Tongue (tissue), 2 donors: ENCODE data around the gene KCNJ14. TPM values are rescaled to one million over a fixed set of nuclear protein-coding genes. Genes with fewer than 3 reads are reported as not detected.
A peak's percentile ranks its signal among the peaks of the same experiment; 100 is the strongest.

Experiments used
- DNase-seq: peaks from one replicate; pipeline ENCODE4 v3.0.0-alpha.2; 2015
- total RNA-seq: library from RNA; depleted of rRNA; stranded (reverse); fragments of >200 nt; gene quantifications from one replicate; pipeline ENCODE4 v1.2.3, GENCODE V29; 2014

Gene KCNJ14
- total RNA-seq, 1 donor from 2014 or later: 0.51 TPM

GRCh38 chr19:48489608-48490216, 34.3 kb downstream of the KCNJ14 start:
- DNase-seq: peak; percentile 77

DNA sequence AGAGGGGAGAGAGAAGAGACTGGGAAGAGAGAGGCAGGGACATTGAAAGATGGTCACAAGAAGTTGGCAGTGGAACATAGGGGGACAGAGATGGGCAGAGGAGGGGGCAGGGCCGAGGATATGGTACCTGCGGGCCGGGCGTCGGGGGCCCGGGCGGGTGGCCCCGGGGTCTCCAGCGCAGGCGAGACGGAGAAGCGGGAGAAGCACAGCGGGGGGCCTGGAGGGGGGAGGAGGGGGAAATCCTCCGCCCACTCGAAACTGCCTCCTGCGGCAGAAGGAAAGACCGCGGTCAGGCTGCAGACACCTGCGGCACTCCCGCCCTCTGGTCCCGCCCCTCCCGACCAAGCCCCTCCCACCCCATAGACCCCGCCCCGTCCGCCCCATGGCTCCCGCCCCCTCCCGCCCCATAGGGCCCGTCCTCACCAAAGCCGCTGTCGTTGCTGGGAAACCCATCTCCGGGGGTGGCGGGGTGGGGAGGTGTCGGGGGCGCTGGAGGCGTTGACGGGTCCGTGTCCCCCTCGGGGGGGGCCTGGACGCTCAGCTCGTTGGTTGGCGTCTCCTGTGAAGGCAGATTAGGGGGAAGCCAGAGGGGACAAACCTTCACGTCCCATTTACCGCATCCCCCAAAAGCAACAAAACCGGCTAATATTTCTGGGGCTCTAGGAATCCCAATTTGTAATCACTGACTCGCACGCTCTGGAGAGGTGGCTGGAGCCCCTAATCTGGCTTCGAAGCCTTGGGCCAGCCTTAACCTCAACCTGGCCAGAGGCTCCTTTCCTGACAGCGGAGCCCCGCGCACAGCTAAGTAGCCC, 35.8 kb downstream of the KCNJ14 start:
- DNase-seq: no peak

DNA sequence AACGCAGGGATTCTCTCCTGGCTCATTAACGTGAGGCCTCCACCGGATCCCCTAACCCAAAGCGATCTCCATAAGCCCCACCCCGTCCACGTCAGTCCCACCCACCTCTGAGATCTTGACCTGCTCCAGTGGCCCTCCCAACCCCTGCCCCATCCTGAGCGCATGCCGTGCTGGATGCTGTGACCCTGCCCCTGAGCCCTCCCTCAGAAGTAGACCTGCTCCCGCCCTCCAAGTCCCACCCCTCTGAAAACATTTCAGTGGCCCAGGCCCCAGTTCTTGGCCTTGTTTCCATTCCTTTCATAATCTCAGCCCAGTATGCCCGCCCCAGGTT, 36.4 kb downstream of the KCNJ14 start:
- no peak for DNase-seq

DNA sequence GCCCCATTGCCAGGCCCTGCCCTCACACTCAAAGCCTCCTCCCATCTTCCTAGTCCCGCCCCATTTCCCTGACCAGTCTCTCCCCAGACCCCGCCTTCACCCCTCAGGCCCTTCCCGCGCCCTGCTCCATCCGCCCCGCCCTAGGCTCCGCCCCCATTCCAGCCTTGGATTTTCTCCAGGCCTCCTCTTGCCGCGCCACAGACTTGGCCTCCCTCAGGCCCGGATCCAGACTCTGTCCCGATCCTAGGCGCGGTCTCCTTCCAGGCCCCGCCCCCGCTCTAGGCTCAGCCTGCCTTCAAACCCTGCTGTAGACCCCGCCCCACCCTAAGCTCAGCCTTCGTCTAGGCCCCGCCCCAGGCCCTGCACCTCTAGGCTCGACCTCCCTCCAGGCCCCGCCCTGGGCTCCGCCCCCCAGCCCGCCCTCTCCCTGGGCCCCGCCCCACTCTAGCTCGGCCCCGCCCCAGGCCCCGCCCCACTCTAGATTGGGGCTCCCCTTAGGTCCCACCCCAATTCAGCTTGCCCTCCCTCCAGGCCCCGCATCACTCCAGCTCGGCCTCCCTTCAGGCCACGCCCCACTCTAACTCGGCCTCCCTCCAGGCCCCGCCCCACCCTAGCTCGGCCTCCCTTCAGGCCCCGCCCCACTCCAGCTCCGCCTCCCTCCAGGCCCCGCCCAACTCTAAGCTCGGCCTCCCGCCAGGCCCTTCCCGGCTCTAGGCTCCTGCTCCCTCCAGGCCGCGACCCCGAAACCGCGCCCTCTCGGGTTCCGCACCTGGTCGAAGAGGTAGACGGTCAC, 37.7 kb downstream of the KCNJ14 start:
- peak; percentile 87 for DNase-seq

GRCh38 chr19:48493718-48494401, 38.5 kb downstream of the KCNJ14 start:
- DNase-seq: no peak

GRCh38 chr19:48495396-48495795, 40.0 kb downstream of the KCNJ14 start:
- no peak for DNase-seq

GRCh38 chr19:48496959-48497727, 41.8 kb downstream of the KCNJ14 start:
- DNase-seq: no peak

DNA sequence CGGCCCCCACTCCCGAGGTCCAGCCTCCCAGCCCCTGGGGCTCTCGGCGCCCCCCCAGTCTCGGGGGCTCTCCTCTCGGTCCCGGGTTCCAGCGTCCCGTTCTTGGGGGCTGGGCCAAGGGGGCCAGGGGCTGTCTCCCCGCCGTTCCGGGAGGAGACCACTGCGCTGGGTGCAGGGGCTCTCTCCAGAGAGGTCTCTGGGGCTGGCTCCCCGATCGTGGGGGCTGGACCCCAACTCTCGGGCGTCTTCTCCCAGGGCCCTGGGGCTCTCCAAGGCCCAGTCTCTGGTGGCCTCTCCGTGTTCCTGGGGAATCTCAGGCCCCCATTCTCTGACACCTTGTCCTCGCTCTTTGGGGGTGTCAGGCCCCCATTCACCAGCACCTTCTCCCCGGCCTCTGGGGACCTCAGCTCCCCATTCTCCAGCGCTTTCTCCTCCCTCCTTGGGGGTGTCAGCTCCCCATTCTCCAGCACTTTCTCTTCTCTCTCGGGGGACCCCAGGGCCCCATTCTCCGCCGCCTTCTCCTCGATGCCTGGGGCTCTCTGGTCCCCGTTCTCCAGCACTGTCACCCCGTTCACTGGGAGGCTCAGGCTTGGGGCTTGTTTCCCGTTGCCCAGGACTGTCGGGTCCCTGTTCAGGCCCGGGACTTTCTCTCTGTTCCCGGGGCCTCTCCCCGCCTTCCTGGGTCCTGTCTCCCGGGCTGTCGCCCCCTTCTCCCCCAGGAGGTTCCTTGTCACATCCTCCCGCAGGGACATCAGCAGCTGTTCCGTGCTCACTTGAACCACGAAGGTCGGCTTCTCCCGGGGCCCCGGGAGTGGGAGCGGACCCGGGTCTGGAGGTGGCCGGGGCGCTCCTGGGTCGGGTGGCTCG, 42.6 kb downstream of the KCNJ14 start:
- no peak for DNase-seq

- no peak for DNase-seq
Measured at GRCh38 chr19:48498595-48499311, 43.4 kb downstream of the KCNJ14 start.

GRCh38 chr19:48499316-48500090, 44.1 kb downstream of the KCNJ14 start:
- DNase-seq: no peak

GRCh38 chr19:48500830-48501493, 45.6 kb downstream of the KCNJ14 start:
- no peak for DNase-seq

DNA sequence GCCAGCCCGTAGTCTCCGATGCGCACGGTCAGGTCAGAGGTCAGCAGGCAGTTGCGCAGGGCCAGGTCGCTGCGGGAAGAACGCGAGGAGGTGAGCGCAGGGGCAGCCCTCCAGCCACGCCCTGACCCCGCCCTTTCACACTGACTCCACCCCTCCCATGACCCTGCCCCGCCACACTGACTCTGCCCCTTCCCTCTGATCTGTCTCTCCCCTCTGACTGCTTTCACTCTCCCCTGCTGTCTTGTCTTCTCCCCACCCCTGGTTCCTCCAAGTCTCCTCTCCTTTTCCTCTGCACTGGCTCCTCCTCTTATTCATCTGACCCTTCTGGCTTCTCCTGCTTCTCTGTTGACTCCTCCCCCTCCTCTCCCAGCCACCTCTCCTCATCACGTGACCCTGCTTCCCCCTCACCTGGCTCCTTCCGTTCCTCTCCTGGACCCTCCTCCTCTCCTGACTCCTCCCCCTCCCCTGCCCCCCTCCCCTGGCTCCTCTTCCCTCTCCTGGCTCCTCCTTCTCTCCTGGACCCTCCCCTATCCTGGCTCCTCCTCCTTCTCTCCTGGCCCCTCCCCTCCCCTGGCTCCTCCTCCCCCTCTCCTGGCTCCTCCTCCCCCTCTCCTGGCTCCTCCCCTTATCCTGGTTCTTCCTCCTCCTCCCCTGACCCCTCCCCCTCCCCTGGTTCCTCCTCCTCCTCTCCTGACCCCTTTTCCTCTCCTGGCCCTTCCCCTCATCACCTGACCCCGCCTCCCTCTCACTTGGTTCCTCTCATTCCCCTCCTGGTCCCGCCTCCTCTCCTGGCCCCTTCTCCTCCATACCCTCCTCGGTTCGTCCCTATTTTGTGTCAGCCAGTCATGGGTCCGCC, 46.3 kb downstream of the KCNJ14 start:
- DNase-seq: peak; percentile 75

GRCh38 chr19:48502350-48503018, 47.1 kb downstream of the KCNJ14 start:
- DNase-seq: no peak

DNA sequence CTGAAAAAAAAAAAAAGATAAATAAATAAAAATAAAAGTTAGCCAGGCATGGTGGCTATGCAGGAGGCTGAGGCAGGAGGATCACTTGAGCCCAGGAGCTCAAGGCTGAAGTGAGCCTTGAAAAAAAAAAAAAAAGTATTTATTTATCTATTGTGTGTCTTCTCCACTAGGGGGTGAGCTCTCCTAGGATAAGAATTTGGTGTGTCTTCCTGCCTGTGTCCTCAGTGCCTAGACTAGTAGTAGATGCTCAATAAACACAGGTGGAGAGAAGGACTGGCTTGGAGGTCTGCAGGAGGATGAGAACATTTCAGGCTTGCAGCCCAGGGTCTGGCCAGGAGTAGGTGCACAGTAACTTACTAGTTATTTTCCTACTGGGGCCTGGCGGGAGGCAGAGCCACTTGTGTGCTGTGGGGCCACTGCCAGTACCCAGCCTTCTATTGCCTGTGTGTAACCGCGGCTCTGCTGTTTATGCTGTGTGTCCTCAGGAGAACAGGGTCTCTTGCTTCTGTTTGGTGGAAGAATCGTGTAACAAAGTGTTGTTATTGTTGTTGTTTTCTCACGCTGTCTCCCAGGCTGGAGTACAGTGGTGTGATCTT, 50.9 kb downstream of the KCNJ14 start:
- DNase-seq: no peak

DNA sequence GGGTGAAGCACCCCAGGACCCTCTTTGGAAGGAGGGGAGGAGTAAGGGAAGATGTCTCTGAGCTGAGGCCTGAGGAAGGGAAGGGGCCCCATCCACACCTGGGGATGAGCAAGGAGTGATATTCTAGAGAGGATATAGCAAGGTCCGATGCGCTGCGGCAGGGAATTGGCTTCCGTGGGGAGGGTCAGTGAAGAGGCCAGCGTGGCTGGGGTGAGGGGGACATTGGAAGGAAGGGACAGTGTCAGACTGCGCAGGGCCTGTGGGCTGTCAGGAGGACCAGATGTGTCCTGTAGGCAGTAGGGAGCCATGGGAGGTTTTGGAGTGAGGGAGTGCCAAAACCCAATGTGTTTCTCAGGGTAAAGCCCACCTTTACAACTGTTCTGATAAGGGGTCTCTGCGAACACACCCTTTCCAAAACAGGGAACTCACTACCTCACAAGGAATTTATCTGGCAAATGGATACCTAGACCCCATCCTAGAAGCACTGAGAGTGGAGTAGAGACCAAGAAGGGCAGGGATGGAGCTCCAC, 52.6 kb downstream of the KCNJ14 start:
- DNase-seq: no peak

DNA sequence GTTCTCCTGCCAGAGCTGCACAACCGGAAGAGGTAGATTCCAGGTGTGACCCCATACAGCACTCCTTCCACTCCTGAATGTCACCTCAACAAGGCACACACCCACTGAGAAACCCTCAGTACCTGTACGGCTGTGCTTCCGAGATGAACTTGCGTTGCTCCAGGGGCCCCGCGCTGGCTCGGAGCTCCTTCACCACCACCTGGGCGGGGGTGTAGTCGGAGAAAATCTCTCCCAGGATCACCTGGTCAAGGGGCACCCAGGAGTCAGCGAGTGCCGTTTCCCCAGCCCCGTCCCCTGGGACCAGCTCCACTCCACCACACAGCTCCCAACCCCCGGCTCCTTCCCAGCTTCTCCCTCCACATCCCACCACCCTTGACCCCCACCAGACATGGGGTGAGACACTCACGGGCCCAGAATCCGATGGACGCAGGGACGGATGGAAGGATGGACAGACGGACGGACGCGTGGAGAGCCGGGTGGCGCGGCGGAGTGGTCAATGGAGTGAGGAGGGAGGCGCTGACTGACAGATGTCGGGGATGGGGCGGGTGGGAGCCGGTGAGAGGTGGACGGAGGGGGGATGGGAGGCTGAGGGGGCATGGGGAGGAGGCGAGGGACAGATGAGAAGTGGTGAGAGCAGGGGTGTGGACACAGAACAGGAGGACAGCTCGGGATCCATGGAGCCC, 53.5 kb downstream of the KCNJ14 start:
- no peak for DNase-seq
